Trophoblast cell (in vitro differentiated cells and primary cell): Measurements from ENCODE around the gene ANKDD1B.

Experiments
- DNase-seq, 2 donors: peaks; one replicate each; pipeline ENCODE4 v3.0.0-alpha.2; 2016
- H2AFZ ChIP-seq: 2 replicates; pipeline ENCODE4 v1.6.1; 2013; ENCODE audit warnings: low read length, moderate library complexity, mild to moderate bottlenecking; ENCODE audit not compliant: insufficient read depth, poor library complexity
- H2AK5ac ChIP-seq: 2 replicates; pipeline ENCODE4 v1.6.1; 2013; ENCODE audit warnings: mild to moderate bottlenecking, low read length
- H2BK120ac ChIP-seq: 2 replicates; pipeline ENCODE4 v1.6.1; 2013; ENCODE audit warnings: low read length, mild to moderate bottlenecking, moderate library complexity; ENCODE audit not compliant: insufficient read depth, poor library complexity
- H2BK12ac ChIP-seq: 2 replicates; pipeline ENCODE4 v1.6.1; 2013; ENCODE audit warnings: mild to moderate bottlenecking, low read length, moderate library complexity
- H2BK5ac ChIP-seq: 2 replicates; pipeline ENCODE4 v1.6.1; 2013; ENCODE audit warnings: low read length, low read depth, moderate library complexity, mild to moderate bottlenecking; ENCODE audit not compliant: poor library complexity
- H3K14ac ChIP-seq: 2 replicates; pipeline ENCODE4 v1.6.1; 2013; ENCODE audit warnings: mild to moderate bottlenecking, low read length
- H3K18ac ChIP-seq: 2 replicates; pipeline ENCODE4 v1.6.1; 2013; ENCODE audit warnings: mild to moderate bottlenecking, low read length
- H3K23ac ChIP-seq: 2 replicates; pipeline ENCODE4 v1.6.1; 2013; ENCODE audit warnings: low read length
- H3K27ac ChIP-seq: 2 replicates; pipeline ENCODE4 v1.5.1; 2013; ENCODE audit warnings: low read depth, mild to moderate bottlenecking, inconsistent platforms, low read length, moderate library complexity
- H3K27me3 ChIP-seq: 2 replicates; pipeline ENCODE4 v1.6.1; 2013; ENCODE audit warnings: inconsistent platforms, mild to moderate bottlenecking, low read length, moderate library complexity; ENCODE audit not compliant: insufficient read depth
- H3K36me3 ChIP-seq, 2 experiments: 1 replicate in 1 of 2; 2 replicates in 1 of 2; pipeline ENCODE4 v1.6.1; 2013; ENCODE audit warnings: low read length in 2 of 2, mild to moderate bottlenecking in 2 of 2, moderate library complexity in 1 of 2; ENCODE audit not compliant: insufficient read depth in 2 of 2, control insufficient read depth in 1 of 2
- H3K4ac ChIP-seq: 2 replicates; pipeline ENCODE4 v1.6.1; 2013; ENCODE audit warnings: low read depth, mild to moderate bottlenecking, low read length, moderate library complexity
- H3K4me1 ChIP-seq, 2 experiments: 1 replicate in 1 of 2; 2 replicates in 1 of 2; pipeline ENCODE4 v1.6.1; 2013; ENCODE audit warnings: low read length in 2 of 2, mild to moderate bottlenecking in 2 of 2, moderate library complexity in 1 of 2; ENCODE audit not compliant: insufficient read depth in 2 of 2, control insufficient read depth in 1 of 2
- H3K4me2 ChIP-seq: 2 replicates; pipeline ENCODE4 v1.6.1; 2013; ENCODE audit warnings: inconsistent platforms, mild to moderate bottlenecking, low read length, moderate library complexity
- H3K4me3 ChIP-seq: 2 replicates; pipeline ENCODE4 v1.5.1; 2013; ENCODE audit warnings: mild to moderate bottlenecking, low read depth, low read length, inconsistent platforms
- H3K79me1 ChIP-seq: one replicate; pipeline ENCODE4 v1.6.1; 2013; ENCODE audit warnings: low read length
- H3K79me2 ChIP-seq: 2 replicates; pipeline ENCODE4 v1.6.1; 2013; ENCODE audit warnings: low read length, mild to moderate bottlenecking; ENCODE audit not compliant: control insufficient read depth, insufficient read depth, poor library complexity
- H3K9ac ChIP-seq: 2 replicates; pipeline ENCODE4 v1.6.1; 2013; ENCODE audit warnings: mild to moderate bottlenecking, low read length
- H3K9me3 ChIP-seq: 2 replicates; pipeline ENCODE4 v1.6.1; 2013; ENCODE audit warnings: low read depth, mild to moderate bottlenecking, control low read depth, inconsistent platforms, low read length; ENCODE audit not compliant: insufficient read depth
- H4K12ac ChIP-seq: 2 replicates; pipeline ENCODE4 v1.6.1; 2013; ENCODE audit warnings: low read depth, mild to moderate bottlenecking, low read length, moderate library complexity
- H4K8ac ChIP-seq: 2 replicates; pipeline ENCODE4 v1.6.1; 2013; ENCODE audit warnings: low read depth, mild to moderate bottlenecking, low read length, moderate library complexity
- H4K91ac ChIP-seq: one replicate; pipeline ENCODE4 v1.6.1; 2013; ENCODE audit warnings: low read depth, mild to moderate bottlenecking, low read length, moderate library complexity
- WGBS: extraction: QIAGEN DNeasy Blood & Tissue Kit; methylation state at CpG from one replicate; pipeline ENCODE4 v1.1.7; 2013; ENCODE audit warnings: missing lambda C conversion rate; ENCODE audit not compliant: insufficient read length, insufficient coverage; ENCODE audit errors: extremely low coverage; 5-methylcytosine and 5-hydroxymethylcytosine counted together

Gene ANKDD1B

DNA sequence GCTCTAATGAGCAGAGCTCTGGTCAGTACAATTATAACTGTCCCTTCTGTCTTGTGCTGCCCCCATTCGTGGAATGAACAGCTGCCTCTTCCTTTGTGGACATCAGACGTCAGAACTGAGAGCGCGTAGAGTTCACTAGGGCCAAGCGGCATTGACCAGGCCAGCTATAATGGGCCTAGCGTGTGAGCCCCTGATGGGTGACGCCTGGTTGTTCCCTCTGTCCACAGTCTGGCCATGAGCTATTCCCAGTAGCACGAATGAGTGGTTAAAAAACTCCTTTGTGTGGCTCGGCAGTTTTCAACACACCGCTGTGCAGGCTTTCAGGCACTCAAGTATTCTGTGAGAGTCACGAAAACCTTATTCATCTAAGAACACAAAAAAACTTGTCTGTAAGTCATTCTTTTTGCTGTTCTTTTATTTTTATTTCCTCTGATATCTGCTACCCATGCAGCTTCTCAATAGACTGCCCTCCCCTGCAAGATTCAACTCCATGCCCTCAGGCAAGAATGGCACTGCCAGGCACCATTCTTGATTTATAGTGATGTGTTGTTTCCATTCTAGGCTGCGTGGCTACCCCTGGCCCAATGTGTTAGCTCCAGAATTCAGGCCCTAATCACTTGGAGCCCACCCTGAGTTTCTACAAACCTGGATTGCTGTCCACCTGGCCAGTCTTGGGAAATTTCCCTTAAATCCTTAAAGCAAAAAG, 52.5 kb downstream of the ANKDD1B start:
- Histone ChIP-seq H2AFZ (no peak overlapping the region), H2BK120ac (no peak overlapping the region), H3K4me3 (no peak overlapping the region), H3K4me2 (no peak overlapping the region), H3K79me2 (no peaks in the 10 kb centered on the region), H3K9ac (no peak overlapping the region), H3K9me3 (no peaks in the 10 kb centered on the region), H3K27me3 (no peaks in the 10 kb centered on the region), H4K12ac (no peak overlapping the region), H3K18ac (no peak overlapping the region), H2BK5ac (no peak overlapping the region), H3K23ac (no peak overlapping the region), H3K14ac (no peak overlapping the region), H3K27ac (no peak overlapping the region), H2BK12ac (no peak overlapping the region), H3K36me3 (no peaks in the 10 kb centered on the region), H3K79me1 (no peaks in the 10 kb centered on the region), H3K4me1 (peaks cover 0 to 4% of the 10 kb centered on the region in 2 experiments), H2AK5ac (no peak overlapping the region), H3K4ac (no peak overlapping the region), H4K8ac (no peak overlapping the region), H4K91ac (no peak overlapping the region)
- no CpG with 5 or more reads among the region's 12 CpGs for WGBS
- no peak for DNase-seq

DNA sequence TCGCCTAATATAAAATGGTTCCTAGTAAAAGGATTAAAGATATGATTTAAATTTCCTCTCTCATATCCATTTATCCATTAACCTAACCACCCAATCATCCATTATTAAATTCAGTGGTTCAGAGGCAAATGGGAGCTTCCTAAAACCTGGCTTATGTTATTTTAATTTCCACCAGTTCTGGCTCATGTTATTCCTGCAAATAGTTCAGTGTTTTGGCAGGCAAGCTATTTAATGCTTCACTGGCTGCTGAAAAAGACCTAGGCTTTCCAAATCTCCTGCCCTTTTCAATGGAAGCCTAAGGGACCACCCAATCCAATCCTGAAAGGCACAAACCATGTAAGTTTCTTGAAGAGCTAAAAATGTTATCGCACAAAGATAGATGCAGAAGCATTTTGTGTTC, 53.7 kb downstream of the ANKDD1B start:
- H3K27ac ChIP-seq: no peak overlapping the region
- H3K4me3 ChIP-seq: no peak overlapping the region
- H4K8ac ChIP-seq: no peak overlapping the region
- H4K91ac ChIP-seq: no peak overlapping the region
- no peaks in the 10 kb centered on the region for H3K79me1 ChIP-seq
- no peak overlapping the region for H3K18ac ChIP-seq
- no peak overlapping the region for H3K4ac ChIP-seq
- no peaks in the 10 kb centered on the region for H3K79me2 ChIP-seq
- no peak overlapping the region for H2BK12ac ChIP-seq
- peaks cover 0 to 8% of the 10 kb centered on the region in 2 experiments for H3K4me1 ChIP-seq
- no peak overlapping the region for H3K14ac ChIP-seq
- H3K9me3 ChIP-seq: no peaks in the 10 kb centered on the region
- no peak overlapping the region for H2BK120ac ChIP-seq
- WGBS: no CpG with 5 or more reads among the region's 2 CpGs
- no peak overlapping the region for H4K12ac ChIP-seq
- no peaks in the 10 kb centered on the region for H3K27me3 ChIP-seq
- no peak overlapping the region for H2AK5ac ChIP-seq
- H3K36me3 ChIP-seq: no peaks in the 10 kb centered on the region
- no peak overlapping the region for H3K4me2 ChIP-seq
- no peak for DNase-seq
- no peak overlapping the region for H2BK5ac ChIP-seq
- no peak overlapping the region for H2AFZ ChIP-seq
- no peak overlapping the region for H3K23ac ChIP-seq
- no peak overlapping the region for H3K9ac ChIP-seq

DNA sequence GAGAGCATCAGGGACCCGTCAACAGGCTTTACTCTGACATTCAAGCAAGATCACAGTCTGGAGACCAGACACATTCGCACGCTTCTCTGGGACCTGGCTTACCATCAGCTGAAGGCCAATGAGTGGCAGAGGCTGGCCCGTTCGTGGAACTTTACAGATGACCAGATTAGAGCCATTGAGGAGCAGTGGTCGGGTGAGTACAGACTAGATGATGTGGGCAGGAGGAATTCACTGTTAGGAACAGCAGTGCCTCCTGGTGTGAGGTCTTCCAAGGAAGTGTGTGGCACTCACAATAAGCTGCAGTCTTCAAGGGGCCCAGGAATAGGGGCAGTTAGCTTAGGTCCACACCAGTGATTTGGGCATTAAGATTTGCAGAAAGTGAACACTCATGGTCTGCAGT, 55.5 kb downstream of the ANKDD1B start:
- no peaks in the 10 kb centered on the region for H3K27me3 ChIP-seq
- no peak overlapping the region for H4K8ac ChIP-seq
- H4K12ac ChIP-seq: no peak overlapping the region
- H3K23ac ChIP-seq: no peak overlapping the region
- no peak overlapping the region for H3K4me2 ChIP-seq
- no peaks in the 10 kb centered on the region for H3K9me3 ChIP-seq
- no peaks in the 10 kb centered on the region for H3K79me2 ChIP-seq
- peak in 1 of 2 donors; percentile 9 for DNase-seq
- no peak overlapping the region for H3K4me3 ChIP-seq
- H2BK5ac ChIP-seq: no peak overlapping the region
- H3K18ac ChIP-seq: no peak overlapping the region
- WGBS: no CpG with 5 or more reads among the region's 6 CpGs
- H3K4ac ChIP-seq: no peak overlapping the region
- H3K36me3 ChIP-seq: no peaks in the 10 kb centered on the region
- peaks cover 0 to 8% of the 10 kb centered on the region in 2 experiments for H3K4me1 ChIP-seq
- no peak overlapping the region for H3K14ac ChIP-seq
- no peak overlapping the region for H2AK5ac ChIP-seq
- no peak overlapping the region for H3K27ac ChIP-seq
- H4K91ac ChIP-seq: no peak overlapping the region
- H2BK120ac ChIP-seq: no peak overlapping the region
- H3K9ac ChIP-seq: no peak overlapping the region
- no peaks in the 10 kb centered on the region for H3K79me1 ChIP-seq
- H2BK12ac ChIP-seq: no peak overlapping the region
- H2AFZ ChIP-seq: no peak overlapping the region

- Histone ChIP-seq H3K9me3 (no peaks in the 10 kb centered on the region), H3K27me3 (no peaks in the 10 kb centered on the region), H3K14ac (no peak overlapping the region), H3K18ac (no peak overlapping the region), H3K4me1 (peaks cover 0 to 8% of the 10 kb centered on the region in 2 experiments), H3K9ac (no peak overlapping the region), H3K4me2 (no peak overlapping the region), H4K91ac (no peak overlapping the region), H3K79me2 (no peaks in the 10 kb centered on the region), H3K79me1 (no peaks in the 10 kb centered on the region), H3K4me3 (no peak overlapping the region), H2BK12ac (no peak overlapping the region), H2AK5ac (no peak overlapping the region), H3K23ac (no peak overlapping the region), H3K27ac (no peak overlapping the region), H3K36me3 (peaks cover under 1 to 1% of the 10 kb centered on the region in 2 experiments), H4K8ac (no peak overlapping the region), H4K12ac (no peak overlapping the region), H2BK120ac (no peak overlapping the region), H3K4ac (no peak overlapping the region), H2AFZ (no peak overlapping the region), H2BK5ac (no peak overlapping the region)
- DNase-seq: no peak
- no CpG with 5 or more reads among the region's 2 CpGs for WGBS
Measured at GRCh38 chr5:75667586-75667985, 56.3 kb downstream of the ANKDD1B start.
